Stimulated activated CD8-positive, alpha-beta memory T cell treated with anti-CD3 and anti-CD28 coated beads, Interleukin-7, amount 100 ng/mL, for 24 hours (primary cell): ENCODE data around the gene KANSL1.
"Not testable (repeated sequence)": the region's sequence is repeated elsewhere in the genome, so short reads cannot be mapped to it uniquely, and the experiment has no call there.

Experiments used
- DNase-seq: peaks from one replicate; pipeline ENCODE4 v3.0.0-alpha.2; 2020; ENCODE audit warnings: low read depth

Gene KANSL1

DNA sequence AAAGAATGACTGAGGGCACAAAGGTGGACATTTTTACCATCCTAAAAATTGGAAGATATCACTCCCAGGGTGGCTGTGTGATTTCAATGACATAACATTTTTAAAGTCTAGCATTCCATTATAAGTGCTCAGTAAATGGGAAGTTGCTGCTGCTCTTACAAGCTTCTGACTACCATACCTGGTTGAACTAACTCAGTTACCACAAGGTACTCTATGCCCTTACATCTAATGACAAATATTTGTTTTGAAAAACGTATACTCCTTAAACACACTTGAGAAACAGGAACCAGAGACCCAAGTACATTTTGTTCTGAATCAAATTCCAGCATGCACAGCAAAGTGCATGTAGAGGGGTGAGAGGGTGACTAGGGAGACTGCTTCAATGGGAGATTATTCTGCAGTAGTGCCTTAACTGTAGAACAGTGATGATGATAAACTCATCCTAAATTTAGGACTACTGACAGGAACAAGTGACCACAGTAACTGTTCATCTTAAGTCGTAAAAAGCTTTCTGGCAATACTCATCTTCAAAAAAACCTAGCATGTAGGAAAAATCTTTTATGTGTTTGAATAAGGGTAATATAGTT, 83.5 kb downstream of the KANSL1 start:
- no peak for DNase-seq

DNA sequence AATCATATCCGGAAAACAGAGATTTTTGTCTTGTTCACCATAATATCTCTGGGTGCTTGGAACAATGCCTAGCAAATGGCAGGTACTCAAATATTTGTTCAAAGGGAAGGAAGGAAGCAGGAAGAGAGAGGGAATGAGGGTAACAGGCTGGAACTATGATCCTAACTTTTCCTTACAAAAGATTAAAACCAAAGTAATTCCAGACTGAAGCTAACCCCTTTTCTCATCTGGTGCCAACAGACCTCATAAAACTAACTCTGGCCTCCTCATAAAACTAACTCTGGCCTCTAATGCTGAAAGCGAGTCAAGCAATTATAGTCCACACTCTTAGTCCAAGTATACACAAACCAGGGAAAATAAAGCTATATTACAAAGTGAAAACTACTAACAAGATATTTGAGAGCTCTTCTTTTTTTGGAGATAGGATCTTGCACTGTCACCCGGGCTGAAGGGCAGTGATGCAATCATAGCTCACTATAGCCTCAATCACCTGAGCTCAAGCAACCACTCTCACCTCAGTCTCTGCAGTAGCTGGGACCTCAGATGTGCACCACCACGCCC, 84.6 kb downstream of the KANSL1 start:
- no peak for DNase-seq

DNA sequence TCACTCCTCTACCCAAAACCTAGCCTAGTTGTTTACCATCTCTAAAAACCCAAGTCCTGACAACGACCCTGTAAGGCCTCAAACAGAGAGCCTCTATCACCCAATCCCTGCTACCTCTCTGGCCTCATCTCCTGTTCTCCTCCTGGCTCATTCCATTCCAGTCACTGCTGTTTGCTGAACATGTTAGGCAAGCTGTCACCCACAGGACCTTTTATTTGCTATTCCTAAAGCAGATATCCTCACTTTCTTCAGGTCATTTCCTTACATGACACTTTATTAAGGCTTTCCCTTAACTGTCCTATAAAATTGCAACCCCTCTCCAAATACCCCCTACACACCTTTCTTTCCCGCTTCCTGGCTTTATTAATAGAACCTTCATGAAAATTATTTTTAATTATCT, 85.1 kb downstream of the KANSL1 start:
- DNase-seq: no peak

DNA sequence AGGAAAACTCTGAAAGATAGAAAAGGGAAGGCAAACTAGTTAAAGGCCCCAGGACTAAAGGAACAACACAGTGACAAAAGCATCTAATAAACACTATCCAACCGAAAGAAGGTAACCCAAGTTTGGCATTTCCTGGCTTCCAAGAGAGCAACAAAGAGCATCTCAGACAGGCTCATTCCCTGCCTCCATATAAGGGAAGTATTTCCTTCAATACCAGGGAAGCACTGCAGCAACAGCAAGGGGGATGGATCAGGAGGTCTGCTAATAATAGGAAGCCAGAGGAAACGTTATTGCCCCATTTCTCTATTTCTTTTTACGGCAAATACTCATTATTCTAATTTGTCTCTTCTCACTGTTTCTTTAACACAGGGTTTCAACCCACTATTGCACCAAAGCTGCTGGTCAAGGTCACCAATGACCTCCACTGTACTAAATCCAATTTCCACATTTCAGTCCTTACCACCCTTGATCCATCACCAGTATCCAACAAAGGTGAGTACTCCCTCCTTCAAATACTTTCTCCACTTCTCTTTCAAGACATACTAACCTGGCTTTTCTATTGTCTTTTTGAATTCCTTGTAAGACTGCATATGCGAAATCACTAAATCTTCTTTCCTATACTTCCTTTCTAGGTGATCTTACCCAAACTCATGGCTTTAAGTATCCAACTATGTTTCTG, 86.1 kb downstream of the KANSL1 start:
- DNase-seq: no peak

DNA sequence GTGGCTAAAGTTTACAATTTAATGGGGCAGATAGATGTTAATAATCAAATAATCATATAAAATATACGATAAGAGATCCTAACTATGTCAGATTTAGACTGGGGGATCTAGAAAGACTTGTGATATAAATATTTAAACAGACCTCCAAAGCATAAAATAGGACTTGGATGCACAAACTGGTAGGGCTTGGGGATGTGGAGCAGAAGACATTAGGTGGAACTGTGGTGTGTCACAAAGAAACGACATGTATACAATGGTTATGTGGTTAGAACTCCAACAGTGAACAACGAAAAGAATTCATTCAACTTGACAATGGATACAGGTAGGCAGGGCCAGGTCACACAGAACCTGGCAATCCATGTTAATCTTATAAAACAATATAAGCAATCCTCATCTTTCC, 90.4 kb downstream of the KANSL1 start:
- not testable (repeated sequence) for DNase-seq

DNA sequence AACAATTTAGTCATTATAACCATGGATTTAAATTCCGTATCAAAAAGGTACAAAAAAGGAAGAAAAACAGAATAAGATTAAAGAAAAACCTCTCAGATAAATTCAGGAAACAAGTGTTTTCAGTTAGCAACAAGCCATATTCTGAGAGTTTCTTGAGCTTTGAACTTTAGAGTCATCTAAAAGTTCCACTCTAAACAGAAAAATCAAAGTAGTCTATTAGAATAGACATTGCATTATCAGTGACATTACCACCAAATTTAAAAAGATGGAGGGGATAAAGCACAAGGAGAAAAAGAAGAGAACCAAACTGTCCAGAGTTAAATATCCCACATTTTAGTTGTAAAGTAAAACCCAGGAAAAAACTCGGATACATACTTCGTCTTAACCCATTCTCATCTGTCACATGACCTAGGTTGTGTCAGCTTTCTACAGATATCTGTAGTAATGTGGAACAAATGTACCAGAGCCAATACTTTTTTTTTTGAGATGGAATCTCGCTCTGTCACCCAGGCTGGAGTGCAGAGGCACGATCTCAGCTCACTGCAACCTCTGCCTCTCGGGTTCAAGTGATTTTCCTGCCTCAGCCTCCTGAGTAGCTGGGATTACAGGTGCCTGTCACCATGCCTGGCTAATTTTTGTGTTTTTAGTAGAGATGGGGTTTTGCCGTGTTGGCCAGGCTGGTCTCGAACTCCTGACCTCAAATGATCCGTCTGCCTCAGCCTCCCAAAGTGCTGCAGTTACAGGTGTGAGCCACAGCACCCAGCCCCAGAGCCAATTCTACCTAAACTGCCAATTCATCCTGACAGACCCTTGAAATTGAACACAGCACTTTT, 91.2 kb downstream of the KANSL1 start:
- not testable (repeated sequence) for DNase-seq

DNA sequence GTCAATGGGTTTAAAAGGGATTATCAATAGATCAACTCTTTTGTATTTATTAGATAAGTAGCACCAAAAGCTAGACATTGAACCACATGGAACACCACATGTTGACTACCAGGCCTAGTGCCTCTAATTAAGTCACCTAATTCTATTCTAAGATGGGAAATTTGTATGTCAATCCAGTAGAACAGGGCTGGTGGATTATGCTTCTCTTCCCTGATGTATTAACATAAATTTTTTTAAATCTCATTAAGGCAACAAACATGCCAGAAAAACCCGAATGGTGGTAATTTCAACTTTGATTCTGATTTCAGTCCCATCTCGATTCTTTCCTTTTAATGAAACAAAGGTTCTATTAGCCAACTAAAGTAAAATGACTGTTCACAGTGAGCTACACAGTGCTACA, 92.6 kb downstream of the KANSL1 start:
- DNase-seq: no peak

DNA sequence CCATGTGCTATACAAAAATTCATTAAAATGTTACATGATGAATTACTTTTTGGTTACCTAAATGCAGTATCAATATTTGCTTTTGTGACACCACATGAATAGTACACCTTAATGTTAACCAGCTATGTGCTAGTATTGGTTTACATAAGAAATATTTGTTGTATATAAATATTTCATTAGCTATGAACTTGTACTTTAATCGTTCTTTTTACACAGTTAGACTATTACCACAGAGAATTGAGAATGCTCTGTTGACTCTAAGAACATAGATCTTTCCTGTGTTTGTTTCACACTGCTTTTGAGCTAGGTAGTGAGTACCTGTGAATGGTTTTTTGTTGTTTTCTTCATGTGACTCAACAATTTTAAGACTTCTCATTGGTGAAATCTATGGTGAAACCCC, 93.4 kb downstream of the KANSL1 start:
- no peak for DNase-seq

DNA sequence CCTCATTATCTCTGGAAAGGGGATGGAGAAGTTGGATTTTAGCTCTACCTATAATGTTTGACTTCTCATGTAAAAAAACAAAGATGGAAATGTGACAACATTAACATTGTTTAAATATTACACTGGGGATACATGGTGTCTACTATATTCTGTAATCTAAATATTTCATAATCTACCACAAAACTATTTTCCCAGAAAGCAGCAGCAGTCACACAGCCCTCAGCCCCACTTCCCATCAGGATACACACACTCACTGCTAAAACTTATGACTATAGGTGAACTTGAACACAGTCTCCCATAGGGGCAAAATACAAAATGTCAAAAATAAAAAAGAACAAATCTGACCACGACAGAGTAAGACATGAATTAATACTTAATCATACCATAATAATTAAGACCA, 95.7 kb downstream of the KANSL1 start:
- DNase-seq: no peak

DNA sequence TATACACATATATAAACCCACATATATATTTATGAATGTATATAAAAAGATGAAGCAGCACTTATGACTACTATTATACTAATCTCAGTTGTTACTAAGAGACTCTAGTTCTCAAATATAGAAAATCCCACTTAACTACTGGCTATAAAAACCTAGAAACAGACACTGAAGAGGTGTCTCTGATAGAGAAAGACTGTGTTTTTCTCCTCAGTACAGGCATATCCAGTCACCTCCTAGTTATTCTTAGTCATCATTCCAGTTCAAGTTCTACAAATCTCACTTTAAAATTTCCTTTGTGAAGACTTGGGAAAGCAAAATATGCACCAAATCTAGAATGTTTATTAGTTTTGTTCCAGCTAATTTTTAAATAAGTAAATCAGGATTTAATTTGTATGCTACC, 100.2 kb downstream of the KANSL1 start:
- no peak for DNase-seq

DNA sequence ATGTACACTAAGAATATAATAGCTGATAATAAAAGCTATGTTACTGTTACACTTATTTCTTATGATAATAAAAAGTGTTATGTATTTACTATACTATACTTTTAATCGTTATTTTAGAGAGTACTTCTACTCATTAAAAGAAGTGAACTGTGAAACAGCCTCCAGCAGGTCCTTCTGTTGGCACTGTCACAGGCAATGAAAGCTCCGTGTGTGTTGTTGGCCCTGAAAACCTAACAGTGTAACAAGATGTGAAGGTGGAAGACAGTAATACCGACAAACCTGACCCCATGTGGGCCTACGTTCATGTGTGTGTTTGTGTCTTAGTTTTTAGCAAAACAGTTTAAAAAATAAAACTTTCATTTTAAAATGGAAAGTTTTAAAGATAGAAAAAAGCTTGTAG, 102.4 kb downstream of the KANSL1 start:
- no peak for DNase-seq

DNA sequence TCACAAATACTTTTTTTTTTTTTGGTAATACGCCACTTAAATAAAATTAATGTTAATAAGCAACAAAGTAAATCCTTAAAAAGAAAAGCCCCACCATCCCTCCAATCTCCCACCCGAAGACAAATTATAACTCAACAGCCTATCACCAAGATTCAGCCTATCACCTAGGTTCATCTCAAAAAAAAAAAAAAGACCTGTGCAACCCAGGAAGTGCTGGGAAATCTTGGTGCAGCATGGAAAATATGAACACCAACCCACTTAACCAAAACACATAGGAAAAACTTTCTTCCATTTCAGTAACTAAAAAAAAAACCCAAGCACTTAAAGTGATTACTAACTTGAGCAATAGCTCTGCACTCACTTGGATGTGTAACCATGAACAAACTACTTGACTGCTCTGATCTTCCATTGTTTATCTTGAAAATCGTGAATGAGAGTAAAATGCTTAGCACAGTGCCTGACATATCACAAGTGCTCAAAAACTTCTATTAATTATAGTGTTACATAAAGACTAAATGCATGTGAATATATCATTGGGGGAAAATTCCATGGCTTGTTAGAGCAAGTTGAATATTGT, 103.8 kb downstream of the KANSL1 start:
- no peak for DNase-seq

DNA sequence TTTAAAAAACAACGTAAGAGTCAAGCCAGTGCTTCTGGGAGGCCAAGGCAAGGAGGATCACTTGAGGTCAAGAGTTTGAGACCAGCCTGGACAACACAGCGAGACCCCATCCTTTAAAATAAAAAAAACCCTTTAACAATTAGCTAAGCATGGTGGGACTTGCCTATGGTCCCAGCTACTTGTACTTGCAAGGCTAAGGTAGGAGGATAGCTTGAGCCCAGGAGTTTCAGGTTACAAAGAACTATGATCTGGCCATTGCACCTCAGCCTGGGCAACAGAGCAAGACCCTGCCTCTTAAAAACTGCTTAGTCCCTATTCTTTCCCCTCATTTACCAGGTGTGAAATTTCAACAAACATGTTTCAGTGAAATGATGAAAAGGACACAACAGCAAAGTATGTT, 104.6 kb downstream of the KANSL1 start:
- no peak for DNase-seq

DNA sequence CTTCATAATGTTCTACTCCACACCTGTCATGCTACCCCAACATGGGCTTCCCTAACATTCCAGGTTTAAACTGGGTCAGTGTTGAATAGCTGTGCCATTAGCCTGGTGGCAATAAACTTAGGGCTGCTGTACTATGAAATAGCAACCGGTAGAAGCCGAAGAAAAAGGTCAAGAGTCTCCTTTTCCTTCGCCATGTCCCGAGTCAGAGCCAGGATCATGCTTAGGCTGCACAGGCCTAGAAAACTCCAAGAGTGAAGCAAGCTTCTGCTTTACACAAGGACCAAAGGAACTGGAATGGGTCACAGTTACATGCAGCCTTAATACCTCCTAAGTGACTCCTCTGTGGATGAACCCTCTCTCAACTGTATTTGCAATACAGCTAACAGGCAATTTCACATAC, 105.4 kb downstream of the KANSL1 start:
- DNase-seq: not testable (repeated sequence)

DNA sequence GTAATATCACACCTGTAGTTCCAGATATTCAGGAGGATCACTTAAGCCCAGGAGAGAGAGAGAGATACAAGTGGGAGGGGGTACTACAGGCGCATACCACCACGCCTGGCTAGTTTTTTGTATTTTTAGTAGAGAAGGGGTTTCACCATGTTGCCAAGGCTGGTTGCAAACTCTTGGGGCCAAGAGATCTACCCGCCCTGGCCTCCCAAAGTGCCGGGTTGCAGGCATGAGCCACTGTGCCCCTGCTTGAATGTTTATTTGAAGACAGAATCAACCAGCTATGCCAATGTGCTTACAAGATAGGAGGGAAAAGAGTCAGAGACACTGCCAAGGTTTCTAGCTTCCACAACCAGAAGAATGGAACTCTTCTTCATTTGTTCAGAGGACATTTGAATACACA, 106.4 kb downstream of the KANSL1 start:
- no peak for DNase-seq

DNA sequence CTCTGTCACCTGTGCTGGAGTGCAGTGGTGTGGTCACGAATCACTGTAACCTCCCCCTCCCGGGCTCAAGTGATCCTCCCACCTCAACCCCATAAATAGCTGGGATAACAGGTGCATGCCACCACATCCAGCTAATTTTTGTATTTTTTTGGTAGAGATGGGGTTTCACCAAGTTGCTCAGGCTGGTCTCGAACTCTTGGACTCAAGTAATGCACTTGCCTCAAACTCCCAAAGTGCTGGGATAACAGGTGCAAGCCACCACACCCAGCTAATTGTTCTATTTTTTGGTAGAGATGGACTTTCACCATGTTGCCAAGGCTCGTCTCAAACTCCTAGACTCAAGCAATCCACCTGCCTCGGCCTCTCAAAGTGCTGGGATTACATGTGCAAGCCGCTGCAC, 107.7 kb downstream of the KANSL1 start:
- no peak for DNase-seq

DNA sequence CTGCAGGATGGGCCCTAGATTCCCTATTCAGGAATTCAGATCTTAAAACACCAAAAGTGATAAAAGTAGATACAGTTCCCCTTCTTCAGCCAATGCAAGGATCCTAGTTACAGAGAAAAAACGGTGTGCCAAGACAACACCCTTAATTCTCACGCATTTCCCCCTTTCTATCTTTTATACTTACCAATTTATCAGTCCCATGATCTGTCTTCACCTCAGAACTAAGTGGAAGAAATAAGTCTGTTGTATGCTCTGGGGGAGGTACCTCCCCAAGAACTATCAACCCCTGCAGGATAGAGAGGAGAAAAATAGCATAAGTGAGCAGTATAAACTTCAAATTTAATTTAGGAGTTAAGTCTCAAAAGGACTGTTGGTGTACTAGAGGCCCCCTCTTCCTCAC, 111.0 kb downstream of the KANSL1 start:
- DNase-seq: no peak

DNA sequence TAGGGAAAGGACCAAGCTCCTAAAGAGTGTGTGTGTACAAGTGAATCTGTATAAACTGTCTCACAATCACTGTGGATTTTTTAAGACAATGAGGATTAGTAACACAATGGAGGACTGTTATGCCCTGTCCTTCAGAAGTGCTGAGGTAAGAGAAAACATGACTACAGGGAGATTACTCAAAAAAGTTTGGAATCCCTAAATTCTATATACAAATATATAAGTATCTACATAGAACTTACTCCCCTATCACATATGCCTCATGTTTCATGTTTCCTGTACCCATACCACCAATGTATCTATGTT, 112.3 kb downstream of the KANSL1 start:
- no peak for DNase-seq

DNA sequence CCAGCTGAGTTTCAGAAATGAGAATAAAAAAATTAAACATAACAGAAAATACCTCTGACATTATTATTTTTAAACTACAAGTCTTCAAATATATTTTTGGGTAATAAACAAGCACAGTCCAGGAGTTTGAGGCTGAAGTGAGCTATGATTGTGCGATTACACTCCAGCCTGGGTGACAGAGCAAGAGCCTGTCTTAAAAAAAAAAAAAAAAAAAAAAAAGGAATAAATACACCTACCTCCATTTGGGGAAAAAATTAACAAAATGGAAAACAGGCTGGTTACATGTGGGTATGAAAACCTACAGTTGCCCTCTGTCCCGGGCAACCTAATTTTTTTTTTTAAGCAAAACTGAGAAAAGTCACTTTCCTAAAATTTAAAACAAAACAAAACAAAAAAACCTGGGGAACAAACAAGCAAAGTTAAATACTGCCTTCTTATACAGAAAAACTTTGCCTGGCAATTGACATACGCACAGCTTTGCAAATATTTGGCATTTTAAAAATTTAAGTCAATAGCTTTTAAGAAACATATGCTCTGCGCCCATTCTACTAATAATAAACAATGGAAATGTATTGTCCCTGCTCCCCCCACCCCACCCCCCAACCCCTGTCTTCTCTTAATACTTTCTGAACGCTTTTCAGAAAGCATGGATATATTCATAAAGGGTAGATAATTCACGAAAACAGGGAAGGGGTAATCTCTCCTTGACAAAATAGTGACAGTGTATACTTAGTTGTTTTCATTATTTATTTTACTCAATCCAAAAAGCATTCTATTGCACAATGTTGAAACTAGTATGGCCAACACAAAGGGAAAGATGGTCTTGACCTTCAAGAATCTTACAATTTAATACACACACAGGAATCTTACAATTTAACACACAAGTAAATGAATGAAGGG, 112.9 kb downstream of the KANSL1 start:
- no peak for DNase-seq

DNA sequence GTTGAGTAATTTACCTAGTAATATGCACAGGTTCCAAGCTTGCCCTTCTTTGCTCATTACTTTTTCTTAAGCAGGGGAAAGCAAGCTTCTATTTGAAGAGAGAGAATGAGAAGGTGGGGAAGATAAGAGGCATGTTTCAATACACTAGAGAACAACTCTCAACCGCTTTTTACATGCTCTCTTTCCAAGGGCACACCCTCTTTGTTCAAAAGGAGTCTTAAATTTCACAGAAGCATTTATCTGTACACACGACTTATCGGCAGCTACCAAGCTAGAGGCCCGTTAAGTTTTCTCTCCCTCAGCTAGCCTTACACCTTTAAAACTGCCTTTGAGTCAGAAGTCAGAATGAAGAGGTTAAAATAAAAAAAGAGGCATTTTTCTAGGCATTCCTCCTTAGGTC, 114.6 kb downstream of the KANSL1 start:
- no peak for DNase-seq

DNA sequence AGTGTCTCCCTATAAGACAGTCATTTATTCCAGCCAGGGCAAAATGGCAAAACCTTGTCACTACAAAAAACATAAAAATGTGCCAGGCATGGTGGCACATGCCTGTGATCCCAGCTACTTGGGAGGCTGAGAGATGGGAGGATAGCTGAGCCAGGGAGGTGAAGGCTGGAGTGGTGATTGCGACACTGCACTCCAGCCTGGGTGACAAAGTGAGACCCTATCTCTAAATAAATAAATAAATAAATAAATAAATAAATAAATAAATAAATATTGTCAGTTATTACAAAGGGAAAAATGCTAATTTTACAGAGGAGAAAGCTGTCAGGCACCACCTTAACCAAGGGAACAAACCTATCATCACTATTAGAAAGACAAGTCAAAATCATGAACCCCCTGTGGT, 118.7 kb downstream of the KANSL1 start:
- DNase-seq: no peak

DNA sequence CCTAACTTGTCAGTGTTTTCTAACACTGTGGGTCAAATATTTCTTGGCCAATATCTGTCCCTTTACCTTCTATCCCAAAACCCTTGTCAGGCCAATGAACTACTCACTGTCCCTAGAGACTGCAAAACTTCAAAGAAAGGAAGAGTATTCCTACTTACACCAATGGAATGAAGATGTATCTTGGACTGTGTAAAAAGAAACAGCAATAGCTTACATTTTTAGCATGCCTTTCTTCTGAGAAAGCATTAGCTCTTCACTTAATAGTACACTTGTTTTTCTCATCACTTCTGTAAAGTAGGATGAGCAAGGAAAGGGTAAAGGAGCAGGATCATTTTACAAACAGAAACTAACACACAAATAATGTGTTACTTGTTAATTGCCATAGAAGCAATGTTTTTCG, 120.2 kb downstream of the KANSL1 start:
- no peak for DNase-seq
